SK-N-SH (cell line): Measurements from ENCODE around the gene TSPAN16. TPM values are rescaled to one million over a fixed set of nuclear protein-coding genes. Genes with fewer than 3 reads are reported as not detected.

ENCODE experiments used
- CTCF ChIA-PET: fragments of 300-600, 350-600 bp; formaldehyde crosslinking; extraction: SDS; loops from one replicate; lab custom pipeline; 2021; lab: Yijun Ruan, JAX
- POLR2A ChIA-PET: fragments of 350-600 bp; sonication (Branson Sonifier 250); formaldehyde crosslinking; extraction: SDS; loops from one replicate; lab custom pipeline; 2020; ENCODE audit warnings: antibody characterized with exemption, inconsistent platforms; lab: Yijun Ruan, JAX
- DNase-seq: peaks from one replicate; pipeline ENCODE4 v3.0.0; 2012
- H2AFZ ChIP-seq: fragments of 200-600 bp; sonication (generic); 2 replicates; pipeline ENCODE4 v1.8.1; 2016; ENCODE audit warnings: antibody characterized with exemption, mild to moderate bottlenecking, low read depth
- H3F3A ChIP-seq: fragments of 200-600 bp; sonication (generic); replicated peaks from 2 replicates; pipeline ENCODE3; 2016; ENCODE audit warnings: antibody characterized with exemption, mild to moderate bottlenecking; ENCODE audit not compliant: insufficient read depth
- H3K27ac ChIP-seq, 2 experiments: fragments of 200-500 bp in 1 of 2; fragments of 200-600 bp in 1 of 2; sonication (Bioruptor generic) in 1 of 2; sonication (generic), shearing (Covaris generic) in 1 of 2; 2 replicates each; pipeline versions ENCODE4 v1.5.1 to v1.6.1; 2014 to 2016; ENCODE audit warnings: low read depth in 2 of 2, inconsistent platforms in 1 of 2, low read length in 1 of 2, mild to moderate bottlenecking in 1 of 2, mixed read lengths in 1 of 2
- H3K27me3 ChIP-seq: fragments of 200-600 bp; sonication (generic), shearing (Covaris generic); 2 replicates; pipeline ENCODE4 v1.6.1; 2016; ENCODE audit warnings: mixed run types; ENCODE audit not compliant: insufficient read depth
- H3K36me3 ChIP-seq, 2 experiments: fragments of 200-500 bp in 1 of 2; fragments of 200-600 bp in 1 of 2; sonication (Bioruptor generic) in 1 of 2; sonication (generic) in 1 of 2; replicated peaks in 1 of 2; 2 replicates each; pipeline versions ENCODE3 to v1.5.1; 2014 to 2016; ENCODE audit warnings: low read length in 1 of 2, mild to moderate bottlenecking in 1 of 2; ENCODE audit not compliant: insufficient read depth in 2 of 2, control insufficient read depth in 1 of 2
- H3K4me1 ChIP-seq, 2 experiments: fragments of 200-500 bp in 1 of 2; fragments of 200-600 bp in 1 of 2; sonication (Bioruptor generic) in 1 of 2; sonication (generic), shearing (Covaris generic) in 1 of 2; 2 replicates each; pipeline versions ENCODE4 v1.5.1 to v1.6.1; 2014 to 2016; ENCODE audit warnings: low read depth in 1 of 2, low read length in 1 of 2, mixed run types in 1 of 2; ENCODE audit not compliant: insufficient read depth in 2 of 2, control insufficient read depth in 1 of 2
- H3K4me2 ChIP-seq: fragments of 200-600 bp; sonication (generic), shearing (Covaris generic); 2 replicates; pipeline ENCODE4 v1.6.1; 2017; ENCODE audit warnings: mixed run types
- H3K4me3 ChIP-seq, 2 experiments: fragments of 200-500 bp in 1 of 2; fragments of 200-600 bp in 1 of 2; sonication (Bioruptor generic) in 1 of 2; sonication (generic), shearing (Covaris generic) in 1 of 2; 2 replicates each; pipeline versions ENCODE4 v1.5.1 to v1.8.1; 2014 to 2016; ENCODE audit warnings: low read depth in 2 of 2, inconsistent platforms in 1 of 2, low read length in 1 of 2, mild to moderate bottlenecking in 1 of 2, mixed read lengths in 1 of 2, moderate library complexity in 1 of 2
- H3K79me2 ChIP-seq: fragments of 200-600 bp; sonication (generic); 2 replicates; pipeline ENCODE4 v1.8.1; 2017; ENCODE audit warnings: mild to moderate bottlenecking; ENCODE audit not compliant: insufficient read depth
- H3K9ac ChIP-seq: fragments of 200-600 bp; sonication (generic); 2 replicates; pipeline ENCODE4 v1.6.1; 2017; ENCODE audit warnings: mixed run types
- H3K9me2 ChIP-seq: fragments of 200-600 bp; sonication (generic); 2 replicates; pipeline ENCODE4 v1.6.1; 2017; ENCODE audit warnings: mixed run types
- H3K9me3 ChIP-seq: fragments of 200-600 bp; sonication (generic); 2 replicates; pipeline ENCODE4 v1.6.1; 2017; ENCODE audit warnings: mixed run types, mild to moderate bottlenecking, moderate library complexity
- H4K20me1 ChIP-seq: fragments of 200-600 bp; sonication (generic); 2 replicates; pipeline ENCODE4 v1.6.1; 2017; ENCODE audit warnings: mild to moderate bottlenecking, mixed run types; ENCODE audit not compliant: insufficient read depth
- CTCF ChIP-seq: fragments of 200-600 bp; sonication (generic); IDR thresholded peaks from 2 replicates; pipeline ENCODE4 v1.6.1; 2017; ENCODE audit warnings: antibody characterized with exemption, mild to moderate bottlenecking, moderate library complexity
- ELF1 ChIP-seq: IDR thresholded peaks from 2 replicates; pipeline ENCODE4 v1.4.0; 2012
- EP300 ChIP-seq, 2 experiments: IDR thresholded peaks; 2 replicates each; pipeline versions ENCODE4 v1.4.0 to v1.6.1; 2012; ENCODE audit warnings: borderline replicate concordance in 1 of 2, low read depth in 1 of 2, low read length in 1 of 2
- EZH2phosphoT487 ChIP-seq: fragments of 200-600 bp; sonication (generic); IDR thresholded peaks from 2 replicates; pipeline ENCODE4 v1.6.1; 2017; ENCODE audit warnings: low read depth, mixed run types, mild to moderate bottlenecking, antibody characterized with exemption, moderate library complexity, borderline replicate concordance
- IRF3 ChIP-seq: fragments of 150-350 bp; IDR thresholded peaks from 2 replicates; pipeline ENCODE4 v1.6.1; 2016; ENCODE audit warnings: mild to moderate bottlenecking, low read depth, low read length
- JUND ChIP-seq: IDR thresholded peaks from 2 replicates; pipeline ENCODE4 v1.4.0; 2012
- MAX ChIP-seq: IDR thresholded peaks from 2 replicates; pipeline ENCODE4 v1.4.0; 2012; ENCODE audit warnings: low read depth
- MEF2A ChIP-seq: IDR thresholded peaks from 2 replicates; pipeline ENCODE4 v1.4.0; 2012; ENCODE audit warnings: low read depth, borderline replicate concordance
- MXI1 ChIP-seq: IDR thresholded peaks from 2 replicates; pipeline ENCODE4 v1.6.1; 2012; ENCODE audit warnings: mild to moderate bottlenecking, low read depth, low read length, improper control_type of control experiment
- NFIC ChIP-seq: IDR thresholded peaks from 2 replicates; pipeline ENCODE4 v1.4.0; 2012; ENCODE audit warnings: borderline replicate concordance
- NRF1 ChIP-seq: IDR thresholded peaks from 2 replicates; pipeline ENCODE4 v1.6.1; 2012; ENCODE audit warnings: low read depth, mild to moderate bottlenecking, low read length
- RAD21 ChIP-seq: IDR thresholded peaks from 2 replicates; pipeline ENCODE4 v1.6.1; 2012; ENCODE audit warnings: mild to moderate bottlenecking, low read length
- RCOR1 ChIP-seq: fragments of 150-350 bp; IDR thresholded peaks from 2 replicates; pipeline ENCODE4 v1.6.1; 2017; ENCODE audit warnings: antibody characterized with exemption, low read length
- RFX5 ChIP-seq: IDR thresholded peaks from 2 replicates; pipeline ENCODE4 v1.6.1; 2012; ENCODE audit warnings: mild to moderate bottlenecking, improper control_type of control experiment, low read length
- SIN3A ChIP-seq: IDR thresholded peaks from 2 replicates; pipeline ENCODE4 v1.6.1; 2012; ENCODE audit warnings: low read depth, mild to moderate bottlenecking, low read length, moderate library complexity, borderline replicate concordance
- USF1 ChIP-seq: IDR thresholded peaks from 2 replicates; pipeline ENCODE4 v1.4.0; 2012; ENCODE audit warnings: low read depth, borderline replicate concordance
- USF2 ChIP-seq: fragments of 150-350 bp; IDR thresholded peaks from 2 replicates; pipeline ENCODE4 v1.6.1; 2017; ENCODE audit warnings: antibody characterized with exemption, low read length, low read depth, borderline replicate concordance
- YY1 ChIP-seq: IDR thresholded peaks from 2 replicates; pipeline ENCODE4 v1.4.0; 2012; ENCODE audit warnings: low read depth, mild to moderate bottlenecking
- WGBS: methylation state at CpG from one replicate; pipeline ENCODE4 v1.1.6; 2017; ENCODE audit warnings: low lambda C conversion rate; 5-methylcytosine and 5-hydroxymethylcytosine counted together
- polyA plus RNA-seq, 3 experiments: library from polyadenylated mRNA; depleted of rRNA; stranded (reverse); fragments of >200 nt; gene quantifications; 2 replicates each; pipeline ENCODE4 v1.2.3, GENCODE V29; 2012

Gene TSPAN16
- polyA plus RNA-seq, 1 of the 3 experiments (the other 2 are of a cell fraction): not detected

GRCh38 chr19:11261971-11262839, 33.8 kb upstream of the TSPAN16 start, which contains the start of gene DOCK6:
Gene DOCK6 (minus strand): TSS chr19:11262524. CDS start chr19:11262440, 84 bp downstream.
- peak within 1 kb of the TSS; percentile 96 for H3K4me2 ChIP-seq
- H3K79me2 ChIP-seq: no peaks in the 10 kb centered on the region
- H3K27ac ChIP-seq: no peak within 1 kb of the TSS; a peak in 1 of 4 replicates
- H3F3A ChIP-seq: no peaks in the 10 kb centered on the region
- CTCF ChIA-PET: interaction anchor here (0.7 to 9.6 kb wide), 11 partner anchors 12 to 220 kb away, joined by 3 to 57 read pairs (median 3); no protein-coding TSS in a partner anchor
- peak within 1 kb of the TSS; percentile 91 for H2AFZ ChIP-seq
- DNase-seq: peak; percentile 91
- no peaks in the 10 kb centered on the region for H4K20me1 ChIP-seq
- POLR2A ChIA-PET: no interaction called here
- H3K36me3 ChIP-seq: no peaks in the 10 kb centered on the region
- H3K9me3 ChIP-seq: no peaks in the 10 kb centered on the region
- no peaks in the 10 kb centered on the region for H3K9me2 ChIP-seq
- WGBS: 3% methylated on average over 18 of the region's 91 CpGs
- peak within 1 kb of the TSS; percentile 88 for H3K9ac ChIP-seq
- peaks cover 0 to 4% of the 10 kb centered on the region in 2 experiments; a peak in 1 of 4 replicates for H3K4me1 ChIP-seq
- H3K27me3 ChIP-seq: no peaks in the 10 kb centered on the region
- peak within 1 kb of the TSS; percentile 62 to 72 for H3K4me3 ChIP-seq
- TF ChIP-seq YY1 (peak; percentile 52; the same call in 1 of the 2 replicates), USF1 (peak; percentile 41; the same call in 1 of the 2 replicates), ELF1 (peak; percentile 60), MXI1 (0 out of 2 replicates have a peak, but pooled peaks have one; percentile 39), USF2 (no peak), CTCF (peak; percentile 59), MAX (0 out of 2 replicates have a peak, but pooled peaks have one; percentile 18), EP300 (IDR thresholded peaks at IDR 0.05; ENCODE audit: borderline replicate concordance in 1 of 2, low read depth in 1 of 2, low read length in 1 of 2) (no peak)

- Histone ChIP-seq H3F3A (no peaks in the 10 kb centered on the region), H3K9me3 (no peaks in the 10 kb centered on the region), H4K20me1 (no peaks in the 10 kb centered on the region), H3K36me3 (no peaks in the 10 kb centered on the region), H2AFZ (no peak overlapping the region), H3K79me2 (no peaks in the 10 kb centered on the region), H3K4me2 (no peak overlapping the region), H3K9me2 (no peaks in the 10 kb centered on the region), H3K4me3 (no peak overlapping the region), H3K27ac (no peak overlapping the region), H3K27me3 (no peaks in the 10 kb centered on the region), H3K9ac (no peak overlapping the region), H3K4me1 (peaks cover 2 to 8% of the 10 kb centered on the region in 2 experiments; a peak in 1 of 4 replicates)
- DNase-seq: no peak
- ChIA-PET POLR2A (no interaction called here), CTCF (interaction anchor here (1.1 to 9.6 kb wide), 4 partner anchors 21 to 219 kb away, joined by 3 to 57 read pairs (median 4); no protein-coding TSS in a partner anchor)
- WGBS: 95% methylated on average over 6 of the region's 6 CpGs
- TF ChIP-seq RCOR1: no peak
- TF ChIP-seq RAD21: no peak
- TF ChIP-seq EZH2phosphoT487: no peak
- TF ChIP-seq IRF3: no peak
- TF ChIP-seq MEF2A: no peak
- TF ChIP-seq SIN3A: no peak
- TF ChIP-seq NRF1: no peak
- TF ChIP-seq NFIC: no peak
- TF ChIP-seq RFX5: no peak
- no peak for TF ChIP-seq CTCF
- TF ChIP-seq ELF1: no peak
- no peak for TF ChIP-seq JUND
Measured at GRCh38 chr19:11263726-11264125, 32.2 kb upstream of the TSPAN16 start.
